Activated CD8-positive, alpha-beta memory T cell treated with anti-CD3 and anti-CD28 coated beads, Interleukin-2, amount 50 U/mL, for 4 hours (primary cell): ENCODE data around the gene BUB3.
"Not testable (repeated sequence)": the region's sequence is repeated elsewhere in the genome, so short reads cannot be mapped to it uniquely, and the experiment has no call there.

Experiments used
- DNase-seq: peaks from one replicate; pipeline ENCODE4 v3.0.0-alpha.2; 2020

BUB3 gene

GRCh38 chr10:123154711-123155505 lies 706 bp downstream of the BUB3 start:
- no peak for DNase-seq

GRCh38 chr10:123156078-123156477 lies 1.9 kb downstream of the BUB3 start:
- no peak for DNase-seq

DNA sequence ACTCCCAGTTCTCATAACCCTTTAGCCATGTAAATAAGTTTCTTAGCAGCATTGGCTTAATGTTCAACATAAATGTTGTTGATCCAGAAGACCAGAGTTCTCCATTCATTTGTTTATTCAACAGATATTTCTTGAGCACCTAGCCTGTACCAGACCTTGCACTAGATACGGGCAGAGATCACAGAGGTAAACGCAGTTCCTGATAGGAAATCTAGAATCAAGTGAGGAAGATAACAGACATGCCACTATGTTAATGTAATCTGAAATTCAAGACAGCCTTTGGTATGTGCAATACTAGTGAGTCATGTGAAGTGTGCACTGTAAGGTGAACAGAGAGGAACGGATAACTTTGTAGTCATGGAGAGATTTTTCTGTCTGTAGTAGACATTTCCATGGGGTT lies 3.0 kb downstream of the BUB3 start:
- no peak for DNase-seq

- DNase-seq = no peak
These were observed 4.5 kb downstream of the BUB3 start for GRCh38 chr10:123158682-123159081.

DNA sequence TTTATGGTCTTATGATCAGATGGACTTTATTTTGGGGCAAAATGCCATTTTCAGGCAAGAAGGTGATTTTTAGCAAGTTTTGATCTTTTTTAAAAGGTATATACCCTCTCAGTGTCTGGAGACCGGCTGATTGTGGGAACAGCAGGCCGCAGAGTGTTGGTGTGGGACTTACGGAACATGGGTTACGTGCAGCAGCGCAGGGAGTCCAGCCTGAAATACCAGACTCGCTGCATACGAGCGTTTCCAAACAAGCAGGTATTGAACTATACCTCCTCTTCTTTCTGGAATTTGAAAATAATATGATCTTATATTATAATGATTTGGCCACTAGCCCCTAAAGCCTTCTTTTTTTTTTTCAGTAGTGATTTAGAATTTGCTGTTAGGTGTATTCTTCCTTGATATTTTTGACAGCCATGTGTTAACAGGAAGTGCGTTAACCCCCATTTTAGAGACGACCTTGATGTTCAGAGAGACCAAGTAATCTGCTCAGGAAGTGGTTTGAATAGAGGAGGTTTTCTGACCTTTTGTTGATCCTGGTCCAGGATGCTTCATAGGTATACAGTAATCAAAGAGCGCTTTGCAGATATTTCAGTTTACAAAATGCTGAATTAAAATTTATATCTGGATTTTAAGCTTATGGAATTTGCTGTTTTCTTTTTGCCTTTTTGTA lies 6.2 kb downstream of the BUB3 start:
- no peak for DNase-seq

GRCh38 chr10:123164319-123164718 lies 10.1 kb downstream of the BUB3 start:
- DNase-seq = no peak

GRCh38 chr10:123165445-123166072 lies 11.4 kb downstream of the BUB3 start:
- no peak for DNase-seq

GRCh38 chr10:123166618-123167017 lies 12.4 kb downstream of the BUB3 start:
- DNase-seq = no peak

- DNase-seq = no peak
These were observed 16.8 kb downstream of the BUB3 start for GRCh38 chr10:123170961-123171360.

- DNase-seq = not testable (repeated sequence)
These were observed 17.4 kb downstream of the BUB3 start for GRCh38 chr10:123171616-123172015.

DNA sequence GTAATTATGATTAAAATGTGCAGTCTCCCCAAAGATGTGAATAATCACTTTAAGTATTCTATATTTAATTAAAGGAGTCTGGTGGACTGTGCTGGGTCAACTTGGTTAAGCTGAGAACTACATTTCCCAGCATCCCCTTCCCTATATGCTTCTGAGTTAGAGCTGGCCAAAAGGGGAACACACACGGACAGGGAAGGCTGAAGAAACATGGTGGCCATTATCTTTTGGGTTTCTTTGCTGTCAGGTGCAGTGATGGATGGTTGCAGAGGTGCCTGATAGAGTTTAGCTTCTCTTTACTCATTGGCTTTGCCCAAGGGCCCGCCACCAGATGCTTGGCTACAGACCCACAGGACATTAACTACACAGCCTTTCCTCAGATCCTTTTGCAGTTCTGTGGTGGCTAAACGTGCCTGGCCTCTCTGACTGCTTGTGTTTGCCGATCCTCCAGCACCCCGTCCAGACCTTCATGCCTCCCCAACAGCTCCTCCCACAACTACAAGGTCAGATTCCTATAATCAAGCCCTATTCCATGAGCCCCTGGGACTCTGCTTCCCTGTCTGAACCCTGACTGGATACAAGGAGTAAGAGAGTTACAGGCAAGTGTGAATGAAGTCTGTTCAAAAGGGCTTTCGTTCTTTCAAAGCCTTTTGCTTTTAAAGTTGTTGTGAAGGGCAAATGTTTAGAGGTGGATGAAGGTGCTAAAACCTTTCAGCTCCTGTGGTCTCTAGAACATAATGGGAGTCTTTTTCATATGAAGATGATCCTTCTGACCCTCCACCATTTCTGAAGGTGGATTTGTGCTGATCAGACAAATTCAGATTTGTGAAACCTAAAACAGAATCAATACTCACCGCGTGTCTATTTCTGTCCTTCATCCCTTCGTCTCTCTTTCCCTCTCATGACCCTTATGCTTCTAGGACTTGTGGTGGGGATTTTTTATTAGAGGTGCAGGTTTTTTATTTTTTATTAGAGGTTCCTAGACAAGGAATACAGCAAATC lies 21.5 kb downstream of the BUB3 start:
- no peak for DNase-seq

DNA sequence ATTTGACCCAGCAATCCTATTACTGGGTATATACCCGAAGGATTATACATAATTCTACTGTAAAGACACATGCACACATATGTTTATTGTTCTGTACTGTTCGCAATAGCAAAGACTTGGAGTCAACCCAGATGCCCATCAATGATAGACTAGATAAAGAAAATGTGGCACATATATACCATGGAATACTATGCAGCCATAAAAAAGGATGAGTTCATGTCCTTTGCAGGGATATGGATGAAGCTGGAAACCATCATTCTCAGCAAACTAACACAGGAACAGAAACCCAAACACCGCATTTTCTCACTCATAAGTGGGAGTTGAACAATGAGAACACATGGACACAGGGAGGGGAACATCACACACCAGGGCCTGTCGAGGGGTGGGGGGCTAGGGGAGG lies 24.2 kb downstream of the BUB3 start:
- DNase-seq = not testable (repeated sequence)

DNA sequence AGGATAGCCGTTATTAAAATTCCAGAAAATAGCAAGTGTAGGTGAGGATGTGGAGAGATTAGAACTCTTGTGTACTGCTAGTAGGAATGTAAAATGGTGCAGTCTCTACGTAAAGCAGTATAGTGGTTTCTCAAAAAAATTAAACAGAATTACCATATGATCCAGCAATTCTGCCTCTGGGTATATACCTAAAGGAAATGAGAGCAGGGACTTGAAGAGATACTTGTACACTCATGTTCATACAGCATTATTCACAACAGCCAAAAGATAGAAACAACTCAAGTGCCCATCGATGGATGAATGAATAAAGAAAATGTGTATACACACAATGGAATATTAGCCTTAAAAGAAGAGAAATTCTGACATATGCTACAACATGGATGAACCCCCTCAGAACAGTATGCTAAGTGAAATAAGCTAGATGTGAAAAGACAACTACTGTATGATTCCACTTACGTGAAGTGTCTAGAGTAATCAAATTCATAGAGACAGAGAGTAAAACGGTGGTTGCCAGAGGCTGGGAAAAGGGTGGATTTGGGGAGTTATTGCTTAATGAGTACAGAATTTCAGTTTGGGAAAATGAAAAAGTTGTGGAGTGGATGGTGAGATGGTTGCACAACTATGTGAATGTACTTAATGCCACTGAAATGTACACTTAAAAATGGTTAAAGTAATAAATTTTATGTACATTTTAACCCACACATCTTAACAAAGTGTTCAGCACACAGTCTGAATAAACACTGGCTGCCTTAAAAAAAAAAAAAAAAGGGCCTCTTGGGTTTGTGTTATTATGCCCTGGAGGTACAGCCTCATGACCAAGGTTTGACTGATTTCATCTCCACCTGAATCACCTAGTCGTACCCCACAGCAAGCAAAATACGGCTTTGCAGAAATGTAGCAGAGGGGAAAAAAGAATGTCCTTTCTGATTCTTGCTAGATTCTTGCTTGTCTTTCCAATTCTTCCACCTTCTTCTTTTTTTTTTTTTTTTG lies 26.2 kb downstream of the BUB3 start:
- no peak for DNase-seq

GRCh38 chr10:123183724-123184123 lies 29.5 kb downstream of the BUB3 start:
- no peak for DNase-seq

DNA sequence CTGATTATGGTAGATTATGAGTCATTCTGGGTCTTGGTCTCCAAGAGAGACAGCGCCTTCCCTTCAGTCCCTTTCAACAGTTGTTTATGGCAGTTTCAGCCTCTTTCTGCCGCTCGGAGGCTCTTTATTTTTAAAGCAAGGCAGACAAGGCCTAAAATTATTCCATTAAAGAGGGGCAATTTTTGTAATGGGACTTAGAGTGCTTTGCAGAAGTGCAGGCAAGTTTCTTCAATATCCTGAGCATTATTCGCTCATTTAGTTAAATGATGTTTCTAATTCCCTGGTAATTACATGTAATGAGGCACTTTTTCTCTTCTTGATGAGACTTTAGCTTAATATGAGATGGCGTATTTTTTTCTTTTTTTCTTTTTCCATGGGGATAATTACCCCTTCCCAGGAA lies 33.6 kb downstream of the BUB3 start:
- DNase-seq = no peak

- no peak for DNase-seq
These were observed 37.7 kb downstream of the BUB3 start for GRCh38 chr10:123191886-123192285.

- DNase-seq = no peak
These were observed 39.9 kb downstream of the BUB3 start for GRCh38 chr10:123194056-123194455.

GRCh38 chr10:123200531-123200930 lies 46.3 kb downstream of the BUB3 start:
- DNase-seq = no peak

DNA sequence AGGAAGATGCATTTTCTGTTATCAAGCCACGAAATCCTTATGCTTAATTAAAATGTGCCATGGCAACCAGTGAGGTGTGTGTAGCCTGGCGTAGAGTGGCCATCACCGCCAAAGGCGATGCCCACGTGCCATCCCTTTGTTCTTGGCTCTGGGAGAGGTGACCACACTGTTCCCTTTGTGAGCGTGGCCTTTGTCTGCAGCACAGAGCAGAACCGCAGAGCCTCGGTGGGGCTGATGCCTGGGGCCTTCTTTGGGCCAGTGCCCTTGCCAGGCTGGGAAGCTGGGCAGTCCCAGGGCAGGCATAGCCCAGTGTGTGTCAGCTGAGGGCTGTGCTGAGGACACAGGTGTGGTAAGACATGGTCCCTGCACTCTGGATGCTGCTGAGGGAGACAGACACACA lies 48.3 kb downstream of the BUB3 start:
- no peak for DNase-seq

- no peak for DNase-seq
These were observed 49.4 kb downstream of the BUB3 start for GRCh38 chr10:123203393-123204126.

DNA sequence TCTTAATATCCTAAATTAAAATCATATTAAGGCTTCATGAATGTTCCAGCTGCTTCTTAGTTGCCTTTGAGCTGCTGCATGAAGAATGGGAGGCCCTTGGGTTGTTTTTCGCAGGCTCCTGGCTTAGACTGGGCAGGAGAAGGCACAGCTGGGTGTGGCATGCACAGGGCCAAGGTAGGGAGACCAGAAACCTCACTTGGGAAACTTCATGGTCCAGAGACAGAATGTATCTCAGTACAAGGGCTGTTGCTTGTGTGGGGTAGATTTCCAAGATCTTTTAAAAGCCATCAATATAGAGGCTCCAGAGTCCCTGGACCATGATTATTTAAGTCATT lies 49.9 kb downstream of the BUB3 start:
- DNase-seq = no peak
